Thyroid gland (tissue), 4 donors: ENCODE results near the gene ZNF627.

Source experiments
- POLR2A ChIP-seq, 2 donors: fragments of 450-650 bp; IDR thresholded peaks; one replicate each; pipeline ENCODE4 v1.6.1; 2017; ENCODE audit warnings: antibody characterized with exemption in 2 of 2, mild to moderate bottlenecking in 2 of 2, moderate library complexity in 1 of 2
- TF ChIP-seq, protein P1 (sequence below), 6 experiments: fragments of 200-600 bp in 3 of 6; fragments of 450-650 bp in 3 of 6; sonication (generic) in 3 of 6; IDR thresholded peaks; one replicate each; pipeline ENCODE4 v1.5.1; 2016 to 2019; ENCODE audit warnings: antibody characterized with exemption in 6 of 6, mild to moderate bottlenecking in 2 of 6, inconsistent platforms in 1 of 6, moderate library complexity in 1 of 6

DNA sequence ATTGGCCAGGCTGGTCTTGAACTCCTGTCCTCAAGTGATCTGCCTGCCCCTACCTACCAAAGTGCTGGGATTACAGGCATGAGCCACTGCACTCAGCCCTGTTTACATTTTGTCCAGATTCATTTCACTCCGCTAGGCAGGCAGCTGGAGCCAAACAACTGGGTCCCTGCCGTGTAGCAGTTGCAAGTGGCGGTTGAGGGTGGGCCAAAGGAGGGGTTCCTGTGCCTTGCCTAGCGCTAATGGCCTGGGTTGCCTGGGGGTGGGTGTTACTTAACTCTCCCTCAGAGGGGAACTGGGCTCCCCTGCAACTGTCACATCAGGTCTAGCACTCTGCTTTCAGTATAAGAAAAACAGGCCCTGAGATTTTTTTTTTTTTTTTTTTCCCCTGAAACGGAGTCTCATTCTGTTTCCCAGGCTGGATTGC is 27.2 kb upstream of the ZNF627 start:
- TF ChIP-seq POLR2A (IDR thresholded peaks at IDR 0.05), result no peak
- TF ChIP-seq, protein P1, sequence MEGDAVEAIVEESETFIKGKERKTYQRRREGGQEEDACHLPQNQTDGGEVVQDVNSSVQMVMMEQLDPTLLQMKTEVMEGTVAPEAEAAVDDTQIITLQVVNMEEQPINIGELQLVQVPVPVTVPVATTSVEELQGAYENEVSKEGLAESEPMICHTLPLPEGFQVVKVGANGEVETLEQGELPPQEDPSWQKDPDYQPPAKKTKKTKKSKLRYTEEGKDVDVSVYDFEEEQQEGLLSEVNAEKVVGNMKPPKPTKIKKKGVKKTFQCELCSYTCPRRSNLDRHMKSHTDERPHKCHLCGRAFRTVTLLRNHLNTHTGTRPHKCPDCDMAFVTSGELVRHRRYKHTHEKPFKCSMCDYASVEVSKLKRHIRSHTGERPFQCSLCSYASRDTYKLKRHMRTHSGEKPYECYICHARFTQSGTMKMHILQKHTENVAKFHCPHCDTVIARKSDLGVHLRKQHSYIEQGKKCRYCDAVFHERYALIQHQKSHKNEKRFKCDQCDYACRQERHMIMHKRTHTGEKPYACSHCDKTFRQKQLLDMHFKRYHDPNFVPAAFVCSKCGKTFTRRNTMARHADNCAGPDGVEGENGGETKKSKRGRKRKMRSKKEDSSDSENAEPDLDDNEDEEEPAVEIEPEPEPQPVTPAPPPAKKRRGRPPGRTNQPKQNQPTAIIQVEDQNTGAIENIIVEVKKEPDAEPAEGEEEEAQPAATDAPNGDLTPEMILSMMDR (IDR thresholded peaks at IDR 0.05), result no peak
